Endothelial cell of umbilical vein (primary cell): ENCODE measurements around the gene BABAM2. TPM values are rescaled to one million over a fixed set of nuclear protein-coding genes. Genes with fewer than 3 reads are reported as not detected.

Experiments
- BruUV-seq: library from RNA; stranded (reverse); fragments of 400-500 nt; replicated peaks from 2 replicates; lab custom pipeline; 2021; lab: Mats Ljungman, UMichigan
- CTCF ChIA-PET: fragments of 300-600, 350-600 bp; sonication (Branson Sonifier 250); formaldehyde crosslinking; loops from one replicate; lab custom pipeline; 2021; ENCODE audit warnings: antibody characterized with exemption, inconsistent platforms; lab: Charles Lee
- POLR2A ChIA-PET: fragments of 300-600, 350-600 bp; sonication (Branson Sonifier 250); formaldehyde crosslinking; loops from one replicate; lab custom pipeline; 2021; ENCODE audit warnings: antibody characterized with exemption, inconsistent platforms; lab: Charles Lee
- DNase-seq: peaks from one replicate; pipeline ENCODE4 v3.0.0-alpha.2; 2011; ENCODE audit warnings: low read depth, low spot score
- FAIRE-seq: peaks from 2 replicates; lab custom pipeline; 2011; peaks lifted over from hg19 to GRCh38; lab: Jason Lieb, UNC
- H2AFZ ChIP-seq: 2 replicates; pipeline ENCODE4 v1.6.0; 2012; ENCODE audit warnings: low read depth, low read length, control low read depth, inconsistent platforms
- H3K27ac ChIP-seq: 2 replicates; pipeline ENCODE4 v1.5.1; 2011; ENCODE audit warnings: low read depth, mild to moderate bottlenecking, control low read depth, low read length, moderate library complexity; ENCODE audit not compliant: insufficient read depth
- H3K27me3 ChIP-seq, 2 experiments: 2 replicates each; pipeline versions ENCODE4 v1.6.0 to v1.6.1; 2011; ENCODE audit warnings: low read length in 2 of 2, mixed read lengths in 1 of 2; ENCODE audit not compliant: control insufficient read depth in 2 of 2, insufficient read depth in 2 of 2
- H3K36me3 ChIP-seq, 2 experiments: 2 replicates in 1 of 2; 3 replicates in 1 of 2; pipeline ENCODE4 v1.5.1; 2011; ENCODE audit warnings: low read length in 2 of 2, mild to moderate bottlenecking in 1 of 2, moderate library complexity in 1 of 2; ENCODE audit not compliant: control insufficient read depth in 2 of 2, insufficient read depth in 2 of 2; ENCODE audit errors: extremely low read depth in 1 of 2
- H3K4me1 ChIP-seq: 3 replicates; pipeline ENCODE4 v1.5.1; 2011; ENCODE audit warnings: mild to moderate bottlenecking, low read length; ENCODE audit not compliant: control insufficient read depth, insufficient read depth; ENCODE audit errors: extremely low read depth
- H3K4me2 ChIP-seq: 2 replicates; pipeline ENCODE4 v1.6.1; 2011; ENCODE audit warnings: low read length, control low read depth, mixed read lengths; ENCODE audit not compliant: insufficient read depth
- H3K4me3 ChIP-seq, 3 experiments: fragments of 200-600 bp in 1 of 3; sonication (generic), shearing (Covaris generic) in 1 of 3; replicated peaks in 1 of 3; 2 replicates each; pipeline ENCODE4 v1.5.1; 2011 to 2016; ENCODE audit warnings: control low read depth in 3 of 3, low read length in 3 of 3, mild to moderate bottlenecking in 2 of 3, inconsistent platforms in 1 of 3, low read depth in 1 of 3, moderate library complexity in 1 of 3; ENCODE audit not compliant: insufficient read depth in 1 of 3
- H3K79me2 ChIP-seq: 2 replicates; pipeline ENCODE4 v1.6.0; 2012; ENCODE audit warnings: low read length, inconsistent platforms; ENCODE audit not compliant: control insufficient read depth, insufficient read depth
- H3K9ac ChIP-seq: replicated peaks from 2 replicates; pipeline ENCODE3; 2011; ENCODE audit warnings: low read length, control low read depth; ENCODE audit not compliant: insufficient read depth; ENCODE audit errors: extremely low read depth
- H3K9me1 ChIP-seq: replicated peaks from 3 replicates; pipeline ENCODE4 v1.6.0; 2011; ENCODE audit warnings: mild to moderate bottlenecking, low read length; ENCODE audit not compliant: control insufficient read depth, insufficient read depth; ENCODE audit errors: extremely low read depth
- H3K9me3 ChIP-seq: replicated peaks from 2 replicates; pipeline ENCODE4 v1.5.1; 2012; ENCODE audit warnings: low read length, inconsistent platforms; ENCODE audit not compliant: control insufficient read depth, insufficient read depth
- H4K20me1 ChIP-seq: replicated peaks from 2 replicates; pipeline ENCODE3; 2011; ENCODE audit warnings: mild to moderate bottlenecking, low read length; ENCODE audit not compliant: control insufficient read depth, insufficient read depth; ENCODE audit errors: extremely low read depth
- EZH2 ChIP-seq: IDR thresholded peaks from 2 replicates; pipeline ENCODE4 v1.6.1; 2012; ENCODE audit warnings: borderline replicate concordance, low read depth, mild to moderate bottlenecking, moderate library complexity, low read length, inconsistent platforms; ENCODE audit not compliant: severe bottlenecking
- FOS ChIP-seq: IDR thresholded peaks from 2 replicates; pipeline ENCODE4 v1.6.1; 2011; ENCODE audit warnings: mild to moderate bottlenecking, low read length, moderate library complexity, borderline replicate concordance; ENCODE audit not compliant: insufficient read depth
- GATA2 ChIP-seq: IDR thresholded peaks from 2 replicates; pipeline ENCODE4 v1.7.0; 2011; ENCODE audit warnings: low read depth, mild to moderate bottlenecking, moderate library complexity, mixed read lengths, low read length; ENCODE audit not compliant: insufficient read length, insufficient read depth
- JUN ChIP-seq: IDR thresholded peaks from 2 replicates; pipeline ENCODE4 v1.6.1; 2011; ENCODE audit warnings: borderline replicate concordance, low read depth; ENCODE audit not compliant: insufficient read length, insufficient read depth
- MYC ChIP-seq: IDR thresholded peaks from one replicate; pipeline ENCODE4 v1.6.1; 2011; ENCODE audit warnings: mild to moderate bottlenecking, low read depth, low read length
- POLR2A ChIP-seq: IDR thresholded peaks from 2 replicates; pipeline ENCODE4 v1.6.1; 2012; ENCODE audit warnings: low read depth, mild to moderate bottlenecking, control low read depth, low read length
- POLR2AphosphoS5 ChIP-seq: IDR thresholded peaks from 2 replicates; pipeline ENCODE4 v1.6.1; 2012; ENCODE audit warnings: low read depth, mild to moderate bottlenecking, control low read depth, low read length, moderate library complexity; ENCODE audit not compliant: insufficient read depth
- dilution Hi-C: fragments of 300-500 bp; cut with MboI; formaldehyde crosslinking; loops from one replicate; pipeline ENCODE4 v1.15.0; 2019; ENCODE audit warnings: low sequenced_read_pairs; ENCODE audit not compliant: extremely low pct_ligation_motif_present
- intact Hi-C: fragments of 100-400 bp; cut with micrococcal nuclease; formaldehyde crosslinking; loops from one replicate; pipeline ENCODE4 v1.10.0; 2022
- polyA plus RNA-seq, 4 experiments: library from polyadenylated mRNA; depleted of rRNA in 3 of 4; stranded (reverse) in 3 of 4; unstranded in 1 of 4; fragments of >200 nt; gene quantifications; 2 replicates each; pipeline versions ENCODE4 v1.2.1 to v1.2.3, GENCODE V29; 2011 to 2012; ENCODE audit warnings: missing spikeins in 1 of 4
- total RNA-seq: library from RNA; stranded (reverse); gene quantifications from 2 replicates; pipeline ENCODE4 v1.2.3, GENCODE V29; 2021
- TF ChIP-seq, protein P1 (sequence below): IDR thresholded peaks from 2 replicates; pipeline ENCODE4 v1.6.1; 2011; ENCODE audit not compliant: insufficient read depth, insufficient read length
- TF ChIP-seq, protein P2 (sequence below), 2 donors: IDR thresholded peaks; 1 replicate in 1 of 2; 2 replicates in 1 of 2; pipeline ENCODE4 v1.5.1; 2011; ENCODE audit warnings: low read length in 2 of 2, mild to moderate bottlenecking in 2 of 2, moderate library complexity in 2 of 2, control low read depth in 1 of 2, inconsistent platforms in 1 of 2, low read depth in 1 of 2; ENCODE audit not compliant: insufficient read depth in 1 of 2; ENCODE audit errors: extremely low read depth in 1 of 2

BABAM2 gene
- total and polyA plus RNA-seq, 2 donors (not counting 3 experiments of a cell fraction or from before 2014, with no cell fraction given): 19.9 to 27.6 TPM

DNA sequence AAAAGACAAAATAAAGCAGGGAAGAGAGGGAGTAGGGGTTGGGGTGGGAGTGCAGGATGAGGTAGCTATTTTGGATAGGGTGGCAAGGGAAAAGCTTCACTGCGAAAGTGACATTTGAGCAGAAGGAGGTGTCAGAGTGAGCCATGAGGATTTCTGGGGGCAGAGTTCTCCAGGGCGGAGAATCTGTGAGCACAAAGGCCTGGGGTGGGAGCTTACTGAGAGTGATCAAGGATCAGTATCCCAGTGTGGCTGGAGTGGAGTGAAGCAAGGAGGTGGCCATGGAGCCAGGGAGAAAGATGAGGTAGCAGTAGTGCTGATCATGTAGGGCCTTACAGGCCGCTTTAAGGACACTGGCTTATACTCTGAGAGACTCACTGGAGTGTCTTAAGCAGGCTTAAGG is 291.3 kb downstream of the BABAM2 start:
- Histone ChIP-seq H3K4me2 (no peak overlapping the region), H3K9me3 (no peaks in the 10 kb centered on the region), H3K27me3 (no peaks in the 10 kb centered on the region), H4K20me1 (no peaks in the 10 kb centered on the region), H2AFZ (no peak overlapping the region), H3K9me1 (no peaks in the 10 kb centered on the region), H3K79me2 (no peaks in the 10 kb centered on the region), H3K4me3 (no peak overlapping the region), H3K27ac (no peak overlapping the region), H3K9ac (no peak overlapping the region), H3K4me1 (no peaks in the 10 kb centered on the region), H3K36me3 (no peaks in the 10 kb centered on the region)
- dilution Hi-C loops: no loop called here
- intact Hi-C loops: no loop called here
- TF ChIP-seq MYC (no peak), POLR2A (no peak), JUN (no peak), POLR2AphosphoS5 (no peak), EZH2 (no peak), FOS (no peak), GATA2 (no peak)
- TF ChIP-seq, protein P1, sequence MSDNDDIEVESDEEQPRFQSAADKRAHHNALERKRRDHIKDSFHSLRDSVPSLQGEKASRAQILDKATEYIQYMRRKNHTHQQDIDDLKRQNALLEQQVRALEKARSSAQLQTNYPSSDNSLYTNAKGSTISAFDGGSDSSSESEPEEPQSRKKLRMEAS: no peak
- TF ChIP-seq, protein P2, sequence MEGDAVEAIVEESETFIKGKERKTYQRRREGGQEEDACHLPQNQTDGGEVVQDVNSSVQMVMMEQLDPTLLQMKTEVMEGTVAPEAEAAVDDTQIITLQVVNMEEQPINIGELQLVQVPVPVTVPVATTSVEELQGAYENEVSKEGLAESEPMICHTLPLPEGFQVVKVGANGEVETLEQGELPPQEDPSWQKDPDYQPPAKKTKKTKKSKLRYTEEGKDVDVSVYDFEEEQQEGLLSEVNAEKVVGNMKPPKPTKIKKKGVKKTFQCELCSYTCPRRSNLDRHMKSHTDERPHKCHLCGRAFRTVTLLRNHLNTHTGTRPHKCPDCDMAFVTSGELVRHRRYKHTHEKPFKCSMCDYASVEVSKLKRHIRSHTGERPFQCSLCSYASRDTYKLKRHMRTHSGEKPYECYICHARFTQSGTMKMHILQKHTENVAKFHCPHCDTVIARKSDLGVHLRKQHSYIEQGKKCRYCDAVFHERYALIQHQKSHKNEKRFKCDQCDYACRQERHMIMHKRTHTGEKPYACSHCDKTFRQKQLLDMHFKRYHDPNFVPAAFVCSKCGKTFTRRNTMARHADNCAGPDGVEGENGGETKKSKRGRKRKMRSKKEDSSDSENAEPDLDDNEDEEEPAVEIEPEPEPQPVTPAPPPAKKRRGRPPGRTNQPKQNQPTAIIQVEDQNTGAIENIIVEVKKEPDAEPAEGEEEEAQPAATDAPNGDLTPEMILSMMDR (IDR thresholded peaks at IDR 0.05; ENCODE audit: extremely low read depth in 1 of 2, insufficient read depth in 1 of 2, low read depth in 1 of 2, low read length in 2 of 2): no peak
- no peak for DNase-seq
- ChIA-PET POLR2A (interaction anchor here (0.6 kb wide), 1 partner anchor 43 kb away, joined by 8 read pairs; no protein-coding TSS in a partner anchor), CTCF (no interaction called here)
- no peak for FAIRE-seq
- no TSS peak for BruUV-seq
